Trophoblast cell (in vitro differentiated cells and primary cell): ENCODE results near the gene BLOC1S2.
"Not testable (repeated sequence)": the region's sequence is repeated elsewhere in the genome, so short reads cannot be mapped to it uniquely, and the experiment has no call there.

Experiments used
- DNase-seq, 2 donors: peaks; one replicate each; pipeline ENCODE4 v3.0.0-alpha.2; 2016
- H2AFZ ChIP-seq: 2 replicates; pipeline ENCODE4 v1.6.1; 2013; ENCODE audit warnings: low read length, moderate library complexity, mild to moderate bottlenecking; ENCODE audit not compliant: insufficient read depth, poor library complexity
- H2AK5ac ChIP-seq: 2 replicates; pipeline ENCODE4 v1.6.1; 2013; ENCODE audit warnings: mild to moderate bottlenecking, low read length
- H2BK120ac ChIP-seq: 2 replicates; pipeline ENCODE4 v1.6.1; 2013; ENCODE audit warnings: low read length, mild to moderate bottlenecking, moderate library complexity; ENCODE audit not compliant: insufficient read depth, poor library complexity
- H2BK12ac ChIP-seq: 2 replicates; pipeline ENCODE4 v1.6.1; 2013; ENCODE audit warnings: mild to moderate bottlenecking, low read length, moderate library complexity
- H2BK5ac ChIP-seq: 2 replicates; pipeline ENCODE4 v1.6.1; 2013; ENCODE audit warnings: low read length, low read depth, moderate library complexity, mild to moderate bottlenecking; ENCODE audit not compliant: poor library complexity
- H3K14ac ChIP-seq: 2 replicates; pipeline ENCODE4 v1.6.1; 2013; ENCODE audit warnings: mild to moderate bottlenecking, low read length
- H3K18ac ChIP-seq: 2 replicates; pipeline ENCODE4 v1.6.1; 2013; ENCODE audit warnings: mild to moderate bottlenecking, low read length
- H3K23ac ChIP-seq: 2 replicates; pipeline ENCODE4 v1.6.1; 2013; ENCODE audit warnings: low read length
- H3K27ac ChIP-seq: 2 replicates; pipeline ENCODE4 v1.5.1; 2013; ENCODE audit warnings: low read depth, mild to moderate bottlenecking, inconsistent platforms, low read length, moderate library complexity
- H3K27me3 ChIP-seq: 2 replicates; pipeline ENCODE4 v1.6.1; 2013; ENCODE audit warnings: inconsistent platforms, mild to moderate bottlenecking, low read length, moderate library complexity; ENCODE audit not compliant: insufficient read depth
- H3K36me3 ChIP-seq, 2 experiments: 1 replicate in 1 of 2; 2 replicates in 1 of 2; pipeline ENCODE4 v1.6.1; 2013; ENCODE audit warnings: low read length in 2 of 2, mild to moderate bottlenecking in 2 of 2, moderate library complexity in 1 of 2; ENCODE audit not compliant: insufficient read depth in 2 of 2, control insufficient read depth in 1 of 2
- H3K4ac ChIP-seq: 2 replicates; pipeline ENCODE4 v1.6.1; 2013; ENCODE audit warnings: low read depth, mild to moderate bottlenecking, low read length, moderate library complexity
- H3K4me1 ChIP-seq, 2 experiments: 1 replicate in 1 of 2; 2 replicates in 1 of 2; pipeline ENCODE4 v1.6.1; 2013; ENCODE audit warnings: low read length in 2 of 2, mild to moderate bottlenecking in 2 of 2, moderate library complexity in 1 of 2; ENCODE audit not compliant: insufficient read depth in 2 of 2, control insufficient read depth in 1 of 2
- H3K4me2 ChIP-seq: 2 replicates; pipeline ENCODE4 v1.6.1; 2013; ENCODE audit warnings: inconsistent platforms, mild to moderate bottlenecking, low read length, moderate library complexity
- H3K4me3 ChIP-seq: 2 replicates; pipeline ENCODE4 v1.5.1; 2013; ENCODE audit warnings: mild to moderate bottlenecking, low read depth, low read length, inconsistent platforms
- H3K79me1 ChIP-seq: one replicate; pipeline ENCODE4 v1.6.1; 2013; ENCODE audit warnings: low read length
- H3K79me2 ChIP-seq: 2 replicates; pipeline ENCODE4 v1.6.1; 2013; ENCODE audit warnings: low read length, mild to moderate bottlenecking; ENCODE audit not compliant: control insufficient read depth, insufficient read depth, poor library complexity
- H3K9ac ChIP-seq: 2 replicates; pipeline ENCODE4 v1.6.1; 2013; ENCODE audit warnings: mild to moderate bottlenecking, low read length
- H3K9me3 ChIP-seq: 2 replicates; pipeline ENCODE4 v1.6.1; 2013; ENCODE audit warnings: low read depth, mild to moderate bottlenecking, control low read depth, inconsistent platforms, low read length; ENCODE audit not compliant: insufficient read depth
- H4K12ac ChIP-seq: 2 replicates; pipeline ENCODE4 v1.6.1; 2013; ENCODE audit warnings: low read depth, mild to moderate bottlenecking, low read length, moderate library complexity
- H4K8ac ChIP-seq: 2 replicates; pipeline ENCODE4 v1.6.1; 2013; ENCODE audit warnings: low read depth, mild to moderate bottlenecking, low read length, moderate library complexity
- H4K91ac ChIP-seq: one replicate; pipeline ENCODE4 v1.6.1; 2013; ENCODE audit warnings: low read depth, mild to moderate bottlenecking, low read length, moderate library complexity
- WGBS: extraction: QIAGEN DNeasy Blood & Tissue Kit; methylation state at CpG from one replicate; pipeline ENCODE4 v1.1.7; 2013; ENCODE audit warnings: missing lambda C conversion rate; ENCODE audit not compliant: insufficient read length, insufficient coverage; ENCODE audit errors: extremely low coverage; 5-methylcytosine and 5-hydroxymethylcytosine counted together

The BLOC1S2 gene

DNA sequence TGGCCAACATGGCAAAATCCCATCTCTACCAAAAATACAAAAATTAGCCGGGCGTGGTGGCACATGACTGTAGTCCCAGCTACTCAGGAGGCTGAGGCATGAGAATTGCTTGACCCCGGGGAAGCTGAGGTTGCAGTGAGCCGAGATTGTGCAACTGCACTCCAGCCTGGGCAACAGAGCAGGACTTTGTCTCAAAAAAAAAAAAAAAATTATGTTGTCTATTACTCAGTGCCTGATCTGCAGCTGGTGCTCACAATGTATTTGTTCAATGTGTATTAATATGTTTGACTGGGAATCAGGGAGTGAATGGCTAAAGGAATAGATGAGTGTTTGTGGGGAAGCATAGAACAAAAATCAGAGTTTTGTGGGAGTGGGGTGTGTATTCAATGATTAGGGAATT is 5.8 kb upstream of the BLOC1S2 start:
- not testable (repeated sequence) for H4K8ac ChIP-seq, H4K12ac ChIP-seq, H3K9ac ChIP-seq, H2BK120ac ChIP-seq, H3K27me3 ChIP-seq, H3K9me3 ChIP-seq, H3K14ac ChIP-seq, H3K4ac ChIP-seq, H3K4me1 ChIP-seq, H2AK5ac ChIP-seq, H3K79me1 ChIP-seq, H3K18ac ChIP-seq, H3K23ac ChIP-seq, H2BK5ac ChIP-seq, H4K91ac ChIP-seq, H3K79me2 ChIP-seq, H3K36me3 ChIP-seq, H3K27ac ChIP-seq, H3K4me3 ChIP-seq, H2BK12ac ChIP-seq, DNase-seq, H2AFZ ChIP-seq, H3K4me2 ChIP-seq
- no CpG with 5 or more reads among the region's 4 CpGs for WGBS

DNA sequence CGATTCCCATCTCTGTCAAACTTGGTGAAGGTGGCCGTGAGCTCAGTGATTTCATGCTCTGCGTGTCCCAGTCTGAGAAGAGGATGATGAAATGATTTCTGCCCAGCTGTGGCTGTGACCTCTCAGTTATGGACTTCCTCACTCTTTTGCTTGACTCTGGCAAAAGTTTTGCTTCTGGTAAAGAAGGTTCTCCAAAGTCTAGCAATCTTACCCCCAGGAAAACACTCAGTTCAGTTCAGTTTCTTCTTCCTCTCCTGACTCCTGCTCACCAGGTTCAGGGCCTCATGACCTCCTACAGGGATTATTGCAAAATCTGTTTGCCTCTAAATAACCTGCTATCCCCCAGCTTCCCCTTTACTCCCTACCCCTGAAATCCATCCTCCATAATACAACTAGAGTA is 4.9 kb upstream of the BLOC1S2 start:
- H3K4me3 ChIP-seq: no peak overlapping the region
- H2AFZ ChIP-seq: no peak overlapping the region
- no peak overlapping the region for H3K9ac ChIP-seq
- no peak overlapping the region for H3K4me2 ChIP-seq
- peaks cover under 1% of the 10 kb centered on the region for H3K79me1 ChIP-seq
- H3K79me2 ChIP-seq: peaks cover under 1% of the 10 kb centered on the region
- DNase-seq: no peak
- no peak overlapping the region for H3K23ac ChIP-seq
- H3K27ac ChIP-seq: no peak overlapping the region
- H3K36me3 ChIP-seq: no peaks in the 10 kb centered on the region
- no peak overlapping the region for H3K18ac ChIP-seq
- H3K4me1 ChIP-seq: peaks cover 0 to 2% of the 10 kb centered on the region in 2 experiments
- H4K91ac ChIP-seq: no peak overlapping the region
- no peak overlapping the region for H2BK120ac ChIP-seq
- H2AK5ac ChIP-seq: no peak overlapping the region
- no peak overlapping the region for H4K8ac ChIP-seq
- H3K4ac ChIP-seq: no peak overlapping the region
- no CpG with 5 or more reads among the region's 3 CpGs for WGBS
- no peak overlapping the region for H2BK12ac ChIP-seq
- H4K12ac ChIP-seq: no peak overlapping the region
- H3K9me3 ChIP-seq: no peaks in the 10 kb centered on the region
- no peak overlapping the region for H2BK5ac ChIP-seq
- H3K14ac ChIP-seq: no peak overlapping the region
- H3K27me3 ChIP-seq: no peaks in the 10 kb centered on the region

DNA sequence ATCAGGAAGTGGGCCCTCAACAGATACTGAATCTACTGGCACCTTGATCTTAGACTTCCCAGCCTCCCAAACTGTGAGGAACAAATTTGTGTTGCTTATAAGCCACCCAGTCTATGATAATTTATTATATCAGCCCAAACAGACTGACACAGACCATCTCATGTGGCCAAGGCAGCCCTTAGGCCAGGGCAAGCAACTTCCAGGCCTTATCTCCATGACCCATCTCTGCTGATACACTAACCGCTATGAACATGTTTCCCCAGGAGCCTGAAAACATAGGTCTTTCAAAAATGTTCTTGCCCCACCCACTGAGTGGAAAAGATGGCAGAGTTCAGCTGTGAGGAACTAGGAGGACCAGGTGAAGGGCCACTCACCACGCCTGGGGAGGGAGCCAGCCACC is 3.2 kb upstream of the BLOC1S2 start:
- Histone ChIP-seq H3K18ac (no peak overlapping the region), H3K79me1 (peaks cover 5% of the 10 kb centered on the region), H2BK12ac (no peak overlapping the region), H3K79me2 (peaks cover 6% of the 10 kb centered on the region), H3K23ac (no peak overlapping the region), H4K12ac (no peak overlapping the region), H2BK120ac (no peak overlapping the region), H3K9me3 (peaks cover 2% of the 10 kb centered on the region), H3K36me3 (no peaks in the 10 kb centered on the region), H3K9ac (no peak overlapping the region), H3K14ac (no peak overlapping the region), H4K8ac (no peak overlapping the region), H3K4ac (no peak overlapping the region), H4K91ac (no peak overlapping the region), H3K27ac (no peak overlapping the region), H3K4me1 (peaks cover 0 to 2% of the 10 kb centered on the region in 2 experiments), H3K4me3 (no peak overlapping the region), H2AFZ (no peak overlapping the region), H2AK5ac (no peak overlapping the region), H3K27me3 (no peaks in the 10 kb centered on the region), H2BK5ac (no peak overlapping the region), H3K4me2 (no peak overlapping the region)
- WGBS: no CpG with 5 or more reads among the region's 2 CpGs
- DNase-seq: peak in 1 of 2 donors; percentile 19

DNA sequence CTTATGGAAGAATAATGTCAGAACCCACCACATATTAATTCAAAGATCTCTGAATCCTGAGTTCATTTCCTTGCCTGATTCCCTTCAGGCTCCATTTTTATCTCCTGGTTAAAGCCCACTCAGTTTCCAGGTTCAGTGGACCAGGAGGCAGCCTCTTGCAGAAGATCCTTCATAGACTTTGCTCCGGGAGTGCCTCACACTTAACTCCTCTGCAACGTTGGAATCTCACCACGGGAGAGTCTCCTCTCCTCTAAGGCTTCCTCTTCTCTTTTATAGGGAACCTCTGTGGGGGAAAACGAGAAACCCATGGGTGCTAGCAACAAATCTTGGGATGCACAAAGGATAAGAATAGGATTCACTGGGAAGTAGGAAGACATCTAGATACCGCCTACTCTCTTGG is 1.7 kb upstream of the BLOC1S2 start:
- peaks cover 2% of the 10 kb centered on the region in 2 experiments for H3K36me3 ChIP-seq
- H2BK5ac ChIP-seq: no peak overlapping the region
- no peak overlapping the region for H3K4me2 ChIP-seq
- H3K9ac ChIP-seq: no peak overlapping the region
- H2AFZ ChIP-seq: no peak overlapping the region
- H3K9me3 ChIP-seq: peaks cover 2% of the 10 kb centered on the region
- peaks cover 0 to 2% of the 10 kb centered on the region in 2 experiments for H3K4me1 ChIP-seq
- H3K18ac ChIP-seq: no peak overlapping the region
- no peak overlapping the region for H3K23ac ChIP-seq
- H3K27me3 ChIP-seq: no peaks in the 10 kb centered on the region
- no peak overlapping the region for H2BK12ac ChIP-seq
- no CpG with 5 or more reads among the region's 5 CpGs for WGBS
- H3K79me2 ChIP-seq: peaks cover 6% of the 10 kb centered on the region
- H3K27ac ChIP-seq: no peak overlapping the region
- peaks cover 5% of the 10 kb centered on the region for H3K79me1 ChIP-seq
- H3K14ac ChIP-seq: no peak overlapping the region
- no peak overlapping the region for H4K8ac ChIP-seq
- no peak overlapping the region for H2BK120ac ChIP-seq
- no peak for DNase-seq
- H4K12ac ChIP-seq: no peak overlapping the region
- H3K4me3 ChIP-seq: no peak overlapping the region
- no peak overlapping the region for H4K91ac ChIP-seq
- H2AK5ac ChIP-seq: no peak overlapping the region
- no peak overlapping the region for H3K4ac ChIP-seq
